ENCODE data around the gene IL16. TPM values are rescaled to one million over a fixed set of nuclear protein-coding genes. Genes with fewer than 3 reads are reported as not detected.

IL16 gene
- total and polyA plus RNA-seq, 9 of the 15 experiments (the other 6 are each of a cell fraction or from before 2014, with no cell fraction given) = 1.4 to 18.8 (median 10.6) TPM

DNA sequence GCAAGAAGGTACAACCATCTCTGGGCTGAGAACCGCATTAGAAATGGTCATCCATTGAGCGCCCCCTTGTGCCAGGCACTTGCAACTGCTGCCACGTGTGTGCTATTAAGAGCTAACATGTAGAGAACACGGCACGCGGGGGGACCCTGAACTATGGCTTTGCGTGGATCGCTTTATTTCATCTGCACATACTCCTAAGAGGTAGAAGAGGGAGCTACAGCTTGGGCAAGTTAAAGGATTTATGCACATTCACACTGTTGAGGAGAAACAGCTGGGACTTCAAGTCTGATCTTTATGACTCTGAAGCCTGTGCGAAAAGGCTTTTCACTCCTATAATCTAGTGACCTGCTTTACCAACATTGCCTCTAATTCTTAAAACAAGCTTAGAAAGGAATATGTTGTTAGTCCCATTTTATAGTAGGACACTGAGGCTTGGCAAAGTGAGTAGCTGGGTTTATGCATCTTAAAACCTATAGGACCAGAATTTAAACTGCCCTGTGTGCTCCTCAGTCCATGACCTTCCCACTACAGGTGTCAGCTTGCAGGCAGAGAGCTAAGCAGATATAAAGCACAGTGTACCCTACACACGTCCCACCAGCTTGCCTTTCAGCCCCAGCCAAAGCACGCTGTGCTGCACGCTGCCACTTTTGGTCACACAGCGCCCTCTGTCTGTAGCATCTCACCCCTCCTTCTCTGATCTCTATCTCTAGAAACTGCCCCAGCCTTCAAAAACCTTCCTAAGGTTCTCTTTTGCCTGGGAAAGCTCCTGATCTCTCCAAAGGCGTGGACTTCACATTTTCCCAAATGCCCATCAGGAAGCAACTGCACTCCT is 69.5 kb downstream of the IL16 start (continued):
- TF ChIP-seq, protein P1, sequence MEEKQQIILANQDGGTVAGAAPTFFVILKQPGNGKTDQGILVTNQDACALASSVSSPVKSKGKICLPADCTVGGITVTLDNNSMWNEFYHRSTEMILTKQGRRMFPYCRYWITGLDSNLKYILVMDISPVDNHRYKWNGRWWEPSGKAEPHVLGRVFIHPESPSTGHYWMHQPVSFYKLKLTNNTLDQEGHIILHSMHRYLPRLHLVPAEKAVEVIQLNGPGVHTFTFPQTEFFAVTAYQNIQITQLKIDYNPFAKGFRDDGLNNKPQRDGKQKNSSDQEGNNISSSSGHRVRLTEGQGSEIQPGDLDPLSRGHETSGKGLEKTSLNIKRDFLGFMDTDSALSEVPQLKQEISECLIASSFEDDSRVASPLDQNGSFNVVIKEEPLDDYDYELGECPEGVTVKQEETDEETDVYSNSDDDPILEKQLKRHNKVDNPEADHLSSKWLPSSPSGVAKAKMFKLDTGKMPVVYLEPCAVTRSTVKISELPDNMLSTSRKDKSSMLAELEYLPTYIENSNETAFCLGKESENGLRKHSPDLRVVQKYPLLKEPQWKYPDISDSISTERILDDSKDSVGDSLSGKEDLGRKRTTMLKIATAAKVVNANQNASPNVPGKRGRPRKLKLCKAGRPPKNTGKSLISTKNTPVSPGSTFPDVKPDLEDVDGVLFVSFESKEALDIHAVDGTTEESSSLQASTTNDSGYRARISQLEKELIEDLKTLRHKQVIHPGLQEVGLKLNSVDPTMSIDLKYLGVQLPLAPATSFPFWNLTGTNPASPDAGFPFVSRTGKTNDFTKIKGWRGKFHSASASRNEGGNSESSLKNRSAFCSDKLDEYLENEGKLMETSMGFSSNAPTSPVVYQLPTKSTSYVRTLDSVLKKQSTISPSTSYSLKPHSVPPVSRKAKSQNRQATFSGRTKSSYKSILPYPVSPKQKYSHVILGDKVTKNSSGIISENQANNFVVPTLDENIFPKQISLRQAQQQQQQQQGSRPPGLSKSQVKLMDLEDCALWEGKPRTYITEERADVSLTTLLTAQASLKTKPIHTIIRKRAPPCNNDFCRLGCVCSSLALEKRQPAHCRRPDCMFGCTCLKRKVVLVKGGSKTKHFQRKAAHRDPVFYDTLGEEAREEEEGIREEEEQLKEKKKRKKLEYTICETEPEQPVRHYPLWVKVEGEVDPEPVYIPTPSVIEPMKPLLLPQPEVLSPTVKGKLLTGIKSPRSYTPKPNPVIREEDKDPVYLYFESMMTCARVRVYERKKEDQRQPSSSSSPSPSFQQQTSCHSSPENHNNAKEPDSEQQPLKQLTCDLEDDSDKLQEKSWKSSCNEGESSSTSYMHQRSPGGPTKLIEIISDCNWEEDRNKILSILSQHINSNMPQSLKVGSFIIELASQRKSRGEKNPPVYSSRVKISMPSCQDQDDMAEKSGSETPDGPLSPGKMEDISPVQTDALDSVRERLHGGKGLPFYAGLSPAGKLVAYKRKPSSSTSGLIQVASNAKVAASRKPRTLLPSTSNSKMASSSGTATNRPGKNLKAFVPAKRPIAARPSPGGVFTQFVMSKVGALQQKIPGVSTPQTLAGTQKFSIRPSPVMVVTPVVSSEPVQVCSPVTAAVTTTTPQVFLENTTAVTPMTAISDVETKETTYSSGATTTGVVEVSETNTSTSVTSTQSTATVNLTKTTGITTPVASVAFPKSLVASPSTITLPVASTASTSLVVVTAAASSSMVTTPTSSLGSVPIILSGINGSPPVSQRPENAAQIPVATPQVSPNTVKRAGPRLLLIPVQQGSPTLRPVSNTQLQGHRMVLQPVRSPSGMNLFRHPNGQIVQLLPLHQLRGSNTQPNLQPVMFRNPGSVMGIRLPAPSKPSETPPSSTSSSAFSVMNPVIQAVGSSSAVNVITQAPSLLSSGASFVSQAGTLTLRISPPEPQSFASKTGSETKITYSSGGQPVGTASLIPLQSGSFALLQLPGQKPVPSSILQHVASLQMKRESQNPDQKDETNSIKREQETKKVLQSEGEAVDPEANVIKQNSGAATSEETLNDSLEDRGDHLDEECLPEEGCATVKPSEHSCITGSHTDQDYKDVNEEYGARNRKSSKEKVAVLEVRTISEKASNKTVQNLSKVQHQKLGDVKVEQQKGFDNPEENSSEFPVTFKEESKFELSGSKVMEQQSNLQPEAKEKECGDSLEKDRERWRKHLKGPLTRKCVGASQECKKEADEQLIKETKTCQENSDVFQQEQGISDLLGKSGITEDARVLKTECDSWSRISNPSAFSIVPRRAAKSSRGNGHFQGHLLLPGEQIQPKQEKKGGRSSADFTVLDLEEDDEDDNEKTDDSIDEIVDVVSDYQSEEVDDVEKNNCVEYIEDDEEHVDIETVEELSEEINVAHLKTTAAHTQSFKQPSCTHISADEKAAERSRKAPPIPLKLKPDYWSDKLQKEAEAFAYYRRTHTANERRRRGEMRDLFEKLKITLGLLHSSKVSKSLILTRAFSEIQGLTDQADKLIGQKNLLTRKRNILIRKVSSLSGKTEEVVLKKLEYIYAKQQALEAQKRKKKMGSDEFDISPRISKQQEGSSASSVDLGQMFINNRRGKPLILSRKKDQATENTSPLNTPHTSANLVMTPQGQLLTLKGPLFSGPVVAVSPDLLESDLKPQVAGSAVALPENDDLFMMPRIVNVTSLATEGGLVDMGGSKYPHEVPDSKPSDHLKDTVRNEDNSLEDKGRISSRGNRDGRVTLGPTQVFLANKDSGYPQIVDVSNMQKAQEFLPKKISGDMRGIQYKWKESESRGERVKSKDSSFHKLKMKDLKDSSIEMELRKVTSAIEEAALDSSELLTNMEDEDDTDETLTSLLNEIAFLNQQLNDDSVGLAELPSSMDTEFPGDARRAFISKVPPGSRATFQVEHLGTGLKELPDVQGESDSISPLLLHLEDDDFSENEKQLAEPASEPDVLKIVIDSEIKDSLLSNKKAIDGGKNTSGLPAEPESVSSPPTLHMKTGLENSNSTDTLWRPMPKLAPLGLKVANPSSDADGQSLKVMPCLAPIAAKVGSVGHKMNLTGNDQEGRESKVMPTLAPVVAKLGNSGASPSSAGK (IDR thresholded peaks at IDR 0.05) = peak; percentile 60
- 0 out of 2 replicates have a peak, but pooled peaks have one; percentile 28 for TF ChIP-seq EP300 (IDR thresholded peaks at IDR 0.05; ENCODE audit: low read length)
- TF ChIP-seq MITF (IDR thresholded peaks at IDR 0.05) = no peak
- TF ChIP-seq SRF (CRISPR knock-in tag; IDR thresholded peaks at IDR 0.05) = no peak
- TF ChIP-seq, protein P2, sequence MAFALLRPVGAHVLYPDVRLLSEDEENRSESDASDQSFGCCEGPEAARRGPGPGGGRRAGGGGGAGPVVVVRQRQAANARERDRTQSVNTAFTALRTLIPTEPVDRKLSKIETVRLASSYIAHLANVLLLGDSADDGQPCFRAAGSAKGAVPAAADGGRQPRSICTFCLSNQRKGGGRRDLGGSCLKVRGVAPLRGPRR (CRISPR knock-in tag; IDR thresholded peaks at IDR 0.05) = no peak
- peak; percentile 94; the same call in 1 of the 2 replicates for TF ChIP-seq STAG1 (CRISPR knock-in tag; IDR thresholded peaks at IDR 0.05; ENCODE audit: borderline replicate concordance)
- TF ChIP-seq, protein P3, sequence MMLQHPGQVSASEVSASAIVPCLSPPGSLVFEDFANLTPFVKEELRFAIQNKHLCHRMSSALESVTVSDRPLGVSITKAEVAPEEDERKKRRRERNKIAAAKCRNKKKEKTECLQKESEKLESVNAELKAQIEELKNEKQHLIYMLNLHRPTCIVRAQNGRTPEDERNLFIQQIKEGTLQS (IDR thresholded peaks at IDR 0.05) = no peak
- TF ChIP-seq, protein P3 (CRISPR knock-in tag; conservative IDR thresholded peaks at IDR 0.05) = no peak
- no peak for TF ChIP-seq KHSRP (IDR thresholded peaks at IDR 0.05)
- no peak for TF ChIP-seq ZNF445 (CRISPR knock-in tag; IDR thresholded peaks at IDR 0.05; ENCODE audit: low read depth)
